HG02642 (cell line): ENCODE data around the gene COX7B.
"Not testable (repeated sequence)": the region's sequence is repeated elsewhere in the genome, so short reads cannot be mapped to it uniquely, and the experiment has no call there.

Source experiments
- ATAC-seq: cut with Tn5 transposase; IDR thresholded peaks from one replicate; pipeline ENCODE4 v1.9.1; 2021; ENCODE audit warnings: mild to moderate bottlenecking; ENCODE audit not compliant: unreplicated experiment, poor library complexity

The COX7B gene

GRCh38 chrX:77899081-77899828 lies at the start of gene COX7B:
COX7B (plus strand) TSS chrX:77899468; CDS start chrX:77899554, 86 bp downstream.
- peak; percentile 59 for ATAC-seq

GRCh38 chrX:77875372-77875771 lies 23.9 kb upstream of the COX7B start:
- no peak for ATAC-seq

- not testable (repeated sequence) for ATAC-seq
These were observed 17.9 kb upstream of the COX7B start for GRCh38 chrX:77881418-77881817.

GRCh38 chrX:77892887-77893286 lies 6.4 kb upstream of the COX7B start:
- no peak for ATAC-seq

GRCh38 chrX:77893713-77894112 lies 5.6 kb upstream of the COX7B start:
- no peak for ATAC-seq

GRCh38 chrX:77894921-77895886 lies 4.1 kb upstream of the COX7B start, which contains the start of gene MAGT1:
MAGT1 (minus strand) TSS chrX:77895435; CDS start chrX:77895410, 25 bp downstream.
- peak; percentile 96 for ATAC-seq

GRCh38 chrX:77900688-77901087 lies 1.4 kb downstream of the COX7B start:
- no peak for ATAC-seq

- ATAC-seq, result no peak
These were observed 2.2 kb downstream of the COX7B start for GRCh38 chrX:77901506-77901905.

GRCh38 chrX:77910108-77910840 lies 11.0 kb downstream of the COX7B start, which contains the start of gene ATP7A:
ATP7A (plus strand) TSS chrX:77910693; CDS start chrX:77971642, 60,949 bp downstream.
- peak; percentile 99 for ATAC-seq

- ATAC-seq, result peak; percentile 68
These were observed 18.1 kb downstream of the COX7B start for GRCh38 chrX:77917294-77917933.

GRCh38 chrX:77918568-77918967 lies 19.3 kb downstream of the COX7B start:
- ATAC-seq, result no peak

GRCh38 chrX:77919370-77919769 lies 20.1 kb downstream of the COX7B start:
- ATAC-seq, result not testable (repeated sequence)

GRCh38 chrX:77922787-77923186 lies 23.5 kb downstream of the COX7B start:
- ATAC-seq, result no peak

- no peak for ATAC-seq
These were observed 25.1 kb downstream of the COX7B start for GRCh38 chrX:77924320-77924859.

GRCh38 chrX:77925764-77926163 lies 26.5 kb downstream of the COX7B start:
- no peak for ATAC-seq

- no peak for ATAC-seq
These were observed 31.3 kb downstream of the COX7B start for GRCh38 chrX:77930581-77930980.

GRCh38 chrX:77935886-77936285 lies 36.6 kb downstream of the COX7B start:
- ATAC-seq, result no peak

- ATAC-seq, result no peak
These were observed 37.0 kb downstream of the COX7B start for GRCh38 chrX:77936299-77936698.

- no peak for ATAC-seq
These were observed 38.0 kb downstream of the COX7B start for GRCh38 chrX:77937291-77937690.
